ENCODE results near the gene TTC39B.

TTC39B gene

DNA sequence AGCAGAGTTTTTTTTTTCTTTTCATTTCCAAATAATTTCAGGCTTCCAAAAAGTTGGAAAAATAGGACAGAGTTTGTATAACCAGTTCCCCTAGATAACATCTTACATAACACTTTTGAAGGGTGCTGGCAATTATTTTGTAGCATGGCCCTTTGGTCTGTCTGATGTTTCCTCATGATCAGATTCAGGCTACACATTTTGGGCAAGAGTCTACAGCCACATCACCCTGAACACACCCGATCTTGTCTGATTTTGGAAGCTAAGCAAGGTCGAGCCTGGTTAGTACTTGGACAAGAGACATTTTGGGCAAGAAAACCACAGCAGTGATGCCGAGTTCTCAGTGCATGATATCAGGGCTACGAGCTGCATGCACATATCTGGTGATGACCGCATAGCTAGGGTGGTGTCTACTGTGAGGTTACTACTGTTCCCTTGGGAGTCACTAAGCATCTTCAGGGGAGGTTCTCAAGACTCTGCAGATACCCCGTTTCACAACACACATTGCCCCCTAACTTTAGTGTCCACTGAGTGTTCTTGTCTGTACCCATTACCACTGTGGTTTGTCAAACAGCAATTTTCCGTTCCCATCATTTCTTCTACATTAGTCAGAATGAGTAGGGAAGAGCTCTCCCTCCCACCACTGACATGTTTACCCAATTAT is 86.2 kb downstream of the TTC39B start:
- Histone ChIP-seq H3K23ac (ENCODE audit: low read depth, low read length, poor library complexity) (no peak overlapping the region), H3K14ac (ENCODE audit: low read length) (no peak overlapping the region), H3K4me1 (ENCODE audit: control insufficient read depth in 2 of 2, insufficient read depth in 1 of 2, low read depth in 1 of 2, low read length in 2 of 2) (peaks cover 4 to 6% of the 10 kb centered on the region in 2 donors), H3K27ac (replicated peaks; ENCODE audit: low read length) (no peak overlapping the region), H3K9ac (ENCODE audit: low read depth, low read length, poor library complexity) (no peak overlapping the region), H3K18ac (ENCODE audit: low read length) (no peak overlapping the region), H2BK120ac (ENCODE audit: low read depth, low read length) (no peak overlapping the region), H4K91ac (ENCODE audit: low read depth, low read length, poor library complexity) (no peak overlapping the region), H4K8ac (ENCODE audit: low read depth, low read length) (no peak overlapping the region), H3K4me3 (ENCODE audit: low read length in 2 of 2) (no peak overlapping the region), H2AK5ac (ENCODE audit: low read depth, low read length) (no peak overlapping the region), H3K79me1 (ENCODE audit: low read depth, low read length) (no peaks in the 10 kb centered on the region), H2AFZ (ENCODE audit: low read length) (no peak overlapping the region), H3K9me3 (replicated peaks in 1 of 2; ENCODE audit: control insufficient read depth in 2 of 2, insufficient read depth in 1 of 2, low read depth in 1 of 2, low read length in 2 of 2) (no peaks in the 10 kb centered on the region), H3K4me2 (ENCODE audit: insufficient read depth, low read length, poor library complexity, severe bottlenecking) (no peak overlapping the region), H2BK12ac (ENCODE audit: low read length) (no peak overlapping the region), H3K36me3 (replicated peaks in 1 of 2; ENCODE audit: control insufficient read depth in 2 of 2, insufficient read depth in 2 of 2, low read length in 2 of 2) (no peaks in the 10 kb centered on the region), H2BK15ac (ENCODE audit: low read length) (no peak overlapping the region), H2BK5ac (ENCODE audit: low read length) (no peak overlapping the region), H3K27me3 (ENCODE audit: control insufficient read depth in 3 of 3, insufficient read depth in 3 of 3, low read depth in 1 of 3, low read length in 3 of 3) (no peaks in the 10 kb centered on the region), H3K4ac (ENCODE audit: low read length) (no peak overlapping the region)
- no peak for DNase-seq (ENCODE audit: low spot score)
- no CpG with 5 or more reads among the region's 7 CpGs for WGBS, 2 donors (ENCODE audit: extremely low coverage in 2 of 2, insufficient read length in 2 of 2, insufficient replicate concordance in 1 of 2)

- H3K14ac ChIP-seq (ENCODE audit: low read length): no peak overlapping the region
- no peak overlapping the region for H3K4me3 ChIP-seq (ENCODE audit: low read length in 2 of 2)
- no peak overlapping the region for H4K8ac ChIP-seq (ENCODE audit: low read depth, low read length)
- no peak overlapping the region for H3K18ac ChIP-seq (ENCODE audit: low read length)
- no peak for DNase-seq (ENCODE audit: low spot score)
- peaks cover 4 to 6% of the 10 kb centered on the region in 2 donors for H3K4me1 ChIP-seq (ENCODE audit: control insufficient read depth in 2 of 2, insufficient read depth in 1 of 2, low read depth in 1 of 2, low read length in 2 of 2)
- no peaks in the 10 kb centered on the region for H3K36me3 ChIP-seq (replicated peaks in 1 of 2; ENCODE audit: control insufficient read depth in 2 of 2, insufficient read depth in 2 of 2, low read length in 2 of 2)
- no peak overlapping the region for H2BK15ac ChIP-seq (ENCODE audit: low read length)
- no peak overlapping the region for H3K23ac ChIP-seq (ENCODE audit: low read depth, low read length, poor library complexity)
- no peak overlapping the region for H2BK120ac ChIP-seq (ENCODE audit: low read depth, low read length)
- H2AFZ ChIP-seq (ENCODE audit: low read length): no peak overlapping the region
- no CpG with 5 or more reads among the region's 5 CpGs for WGBS, 2 donors (ENCODE audit: extremely low coverage in 2 of 2, insufficient read length in 2 of 2, insufficient replicate concordance in 1 of 2)
- no peaks in the 10 kb centered on the region for H3K27me3 ChIP-seq (ENCODE audit: control insufficient read depth in 3 of 3, insufficient read depth in 3 of 3, low read depth in 1 of 3, low read length in 3 of 3)
- no peak overlapping the region for H3K27ac ChIP-seq (replicated peaks; ENCODE audit: low read length)
- no peaks in the 10 kb centered on the region for H3K9me3 ChIP-seq (replicated peaks in 1 of 2; ENCODE audit: control insufficient read depth in 2 of 2, insufficient read depth in 1 of 2, low read depth in 1 of 2, low read length in 2 of 2)
- H2BK12ac ChIP-seq (ENCODE audit: low read length): no peak overlapping the region
- H3K4me2 ChIP-seq (ENCODE audit: insufficient read depth, low read length, poor library complexity, severe bottlenecking): no peak overlapping the region
- H2AK5ac ChIP-seq (ENCODE audit: low read depth, low read length): no peak overlapping the region
- H3K9ac ChIP-seq (ENCODE audit: low read depth, low read length, poor library complexity): no peak overlapping the region
- no peak overlapping the region for H3K4ac ChIP-seq (ENCODE audit: low read length)
- H4K91ac ChIP-seq (ENCODE audit: low read depth, low read length, poor library complexity): no peak overlapping the region
- no peak overlapping the region for H2BK5ac ChIP-seq (ENCODE audit: low read length)
- H3K79me1 ChIP-seq (ENCODE audit: low read depth, low read length): no peaks in the 10 kb centered on the region
These were observed 87.5 kb downstream of the TTC39B start for GRCh38 chr9:15219546-15219945.

GRCh38 chr9:15218994-15219393 is 88.0 kb downstream of the TTC39B start:
- no peak overlapping the region for H3K9ac ChIP-seq (ENCODE audit: low read depth, low read length, poor library complexity)
- no peak overlapping the region for H3K18ac ChIP-seq (ENCODE audit: low read length)
- no peak overlapping the region for H3K4ac ChIP-seq (ENCODE audit: low read length)
- no peak overlapping the region for H2AK5ac ChIP-seq (ENCODE audit: low read depth, low read length)
- peaks cover 4 to 6% of the 10 kb centered on the region in 2 donors for H3K4me1 ChIP-seq (ENCODE audit: control insufficient read depth in 2 of 2, insufficient read depth in 1 of 2, low read depth in 1 of 2, low read length in 2 of 2)
- H4K8ac ChIP-seq (ENCODE audit: low read depth, low read length): no peak overlapping the region
- no peak overlapping the region for H2BK15ac ChIP-seq (ENCODE audit: low read length)
- H3K27me3 ChIP-seq (ENCODE audit: control insufficient read depth in 3 of 3, insufficient read depth in 3 of 3, low read depth in 1 of 3, low read length in 3 of 3): no peaks in the 10 kb centered on the region
- H3K27ac ChIP-seq (replicated peaks; ENCODE audit: low read length): no peak overlapping the region
- H3K36me3 ChIP-seq (replicated peaks in 1 of 2; ENCODE audit: control insufficient read depth in 2 of 2, insufficient read depth in 2 of 2, low read length in 2 of 2): no peaks in the 10 kb centered on the region
- no peak overlapping the region for H2AFZ ChIP-seq (ENCODE audit: low read length)
- H3K4me2 ChIP-seq (ENCODE audit: insufficient read depth, low read length, poor library complexity, severe bottlenecking): no peak overlapping the region
- no peak overlapping the region for H3K14ac ChIP-seq (ENCODE audit: low read length)
- H4K91ac ChIP-seq (ENCODE audit: low read depth, low read length, poor library complexity): no peak overlapping the region
- H3K23ac ChIP-seq (ENCODE audit: low read depth, low read length, poor library complexity): no peak overlapping the region
- H3K9me3 ChIP-seq (replicated peaks in 1 of 2; ENCODE audit: control insufficient read depth in 2 of 2, insufficient read depth in 1 of 2, low read depth in 1 of 2, low read length in 2 of 2): no peaks in the 10 kb centered on the region
- no peak for DNase-seq (ENCODE audit: low spot score)
- H3K4me3 ChIP-seq (ENCODE audit: low read length in 2 of 2): no peak overlapping the region
- H2BK5ac ChIP-seq (ENCODE audit: low read length): no peak overlapping the region
- H2BK120ac ChIP-seq (ENCODE audit: low read depth, low read length): no peak overlapping the region
- H3K79me1 ChIP-seq (ENCODE audit: low read depth, low read length): no peaks in the 10 kb centered on the region
- no peak overlapping the region for H2BK12ac ChIP-seq (ENCODE audit: low read length)

DNA sequence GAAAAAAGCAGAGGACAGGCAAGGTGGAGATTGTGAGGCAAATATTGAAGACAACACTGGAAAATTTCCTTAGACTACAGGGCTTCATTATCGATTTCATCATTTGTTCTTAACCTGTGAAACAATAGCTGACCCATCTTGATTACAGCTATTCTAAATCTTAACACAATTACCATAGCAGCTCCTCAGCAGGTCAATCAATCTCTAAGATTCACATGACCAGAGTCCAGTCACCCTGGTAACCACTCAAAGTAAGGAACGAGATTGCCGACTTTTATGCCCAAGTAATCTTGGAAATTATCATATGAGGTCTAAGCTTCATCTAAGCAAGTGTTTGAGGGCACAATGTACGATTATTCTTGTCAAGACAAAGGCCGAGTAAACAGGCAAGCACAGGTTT is 93.8 kb downstream of the TTC39B start:
- no peak overlapping the region for H2AK5ac ChIP-seq (ENCODE audit: low read depth, low read length)
- H4K91ac ChIP-seq (ENCODE audit: low read depth, low read length, poor library complexity): no peak overlapping the region
- no CpG with 5 or more reads among the region's 5 CpGs for WGBS, 2 donors (ENCODE audit: extremely low coverage in 2 of 2, insufficient read length in 2 of 2, insufficient replicate concordance in 1 of 2)
- no peak for DNase-seq (ENCODE audit: low spot score)
- H3K4ac ChIP-seq (ENCODE audit: low read length): no peak overlapping the region
- peaks cover 0 to 5% of the 10 kb centered on the region in 2 donors for H3K4me1 ChIP-seq (ENCODE audit: control insufficient read depth in 2 of 2, insufficient read depth in 1 of 2, low read depth in 1 of 2, low read length in 2 of 2)
- no peak overlapping the region for H3K4me3 ChIP-seq (ENCODE audit: low read length in 2 of 2)
- H3K36me3 ChIP-seq (replicated peaks in 1 of 2; ENCODE audit: control insufficient read depth in 2 of 2, insufficient read depth in 2 of 2, low read length in 2 of 2): no peaks in the 10 kb centered on the region
- no peaks in the 10 kb centered on the region for H3K79me1 ChIP-seq (ENCODE audit: low read depth, low read length)
- no peak overlapping the region for H2BK5ac ChIP-seq (ENCODE audit: low read length)
- H3K27me3 ChIP-seq (ENCODE audit: control insufficient read depth in 3 of 3, insufficient read depth in 3 of 3, low read depth in 1 of 3, low read length in 3 of 3): no peaks in the 10 kb centered on the region
- no peaks in the 10 kb centered on the region for H3K9me3 ChIP-seq (replicated peaks in 1 of 2; ENCODE audit: control insufficient read depth in 2 of 2, insufficient read depth in 1 of 2, low read depth in 1 of 2, low read length in 2 of 2)
- H3K18ac ChIP-seq (ENCODE audit: low read length): no peak overlapping the region
- no peak overlapping the region for H3K9ac ChIP-seq (ENCODE audit: low read depth, low read length, poor library complexity)
- H2AFZ ChIP-seq (ENCODE audit: low read length): peak overlapping the region; percentile 8
- no peak overlapping the region for H2BK120ac ChIP-seq (ENCODE audit: low read depth, low read length)
- no peak overlapping the region for H3K4me2 ChIP-seq (ENCODE audit: insufficient read depth, low read length, poor library complexity, severe bottlenecking)
- no peak overlapping the region for H2BK15ac ChIP-seq (ENCODE audit: low read length)
- no peak overlapping the region for H3K27ac ChIP-seq (replicated peaks; ENCODE audit: low read length)
- no peak overlapping the region for H3K23ac ChIP-seq (ENCODE audit: low read depth, low read length, poor library complexity)
- no peak overlapping the region for H2BK12ac ChIP-seq (ENCODE audit: low read length)
- H4K8ac ChIP-seq (ENCODE audit: low read depth, low read length): no peak overlapping the region
- no peak overlapping the region for H3K14ac ChIP-seq (ENCODE audit: low read length)

Data from neuronal stem cell (in vitro differentiated cells).